Uterus (tissue), 4 donors: ENCODE measurements around the gene ERC2. TPM values are rescaled to one million over a fixed set of nuclear protein-coding genes. Genes with fewer than 3 reads are reported as not detected.

ENCODE experiments used
- DNase-seq, 2 donors: peaks; one replicate each; pipeline ENCODE4 v3.0.0-alpha.2; 2019 to 2020
- H3K27ac ChIP-seq, 2 donors: fragments of 200-600 bp; sonication (generic); 1 replicate in 1 of 2; 2 replicates in 1 of 2; pipeline ENCODE4 v1.5.1; 2016 to 2018
- H3K27me3 ChIP-seq, 2 donors: fragments of 200-600 bp; sonication (generic); one replicate each; pipeline ENCODE4 v1.5.1; 2018 to 2019; ENCODE audit warnings: control low read depth in 1 of 2
- H3K36me3 ChIP-seq, 2 donors: fragments of 200-600 bp; sonication (generic); one replicate each; pipeline ENCODE4 v1.5.1; 2019; ENCODE audit warnings: control low read depth in 1 of 2
- H3K4me1 ChIP-seq, 2 donors: fragments of 200-600 bp; sonication (generic); one replicate each; pipeline ENCODE4 v1.5.1; 2018 to 2019; ENCODE audit warnings: control low read depth in 1 of 2
- H3K4me3 ChIP-seq, 2 donors: fragments of 200-600 bp; sonication (generic); 1 replicate in 1 of 2; 2 replicates in 1 of 2; pipeline ENCODE4 v1.5.1; 2018 to 2019; ENCODE audit warnings: mild to moderate bottlenecking in 1 of 2
- H3K9me3 ChIP-seq, 2 donors: fragments of 200-600 bp; sonication (generic); one replicate each; pipeline ENCODE4 v1.5.1; 2019; ENCODE audit warnings: control low read depth in 1 of 2
- CTCF ChIP-seq, 4 experiments: fragments of 200-600 bp in 2 of 4; fragments of 450-650 bp in 2 of 4; sonication (generic) in 2 of 4; IDR thresholded peaks; one replicate each; pipeline ENCODE4 v1.5.1; 2016 to 2019; ENCODE audit warnings: antibody characterized with exemption in 4 of 4, mild to moderate bottlenecking in 2 of 4, moderate library complexity in 1 of 4
- POLR2A ChIP-seq, 2 donors: fragments of 450-650 bp; IDR thresholded peaks; one replicate each; pipeline ENCODE4 v1.6.1; 2016; ENCODE audit warnings: antibody characterized with exemption in 2 of 2, mild to moderate bottlenecking in 1 of 2, moderate library complexity in 1 of 2
- intact Hi-C: fragments of 100-400 bp; cut with DNase I; formaldehyde crosslinking; loops from one replicate; pipeline ENCODE4 v1.15.1; 2023; ENCODE audit warnings: low total_unique reads
- total RNA-seq, 4 donors: library from RNA; depleted of rRNA in 3 of 4; stranded (reverse); fragments of >200 nt in 3 of 4; gene quantifications; one replicate each; pipeline versions ENCODE4 v1.1.0 to v1.2.4, GENCODE V29; 2014 to 2023
- donor health status: DM: yes; HTN: yes; CAD: no.

Gene ERC2
- total RNA-seq, 4 donors from 2014 or later, result 1.7 to 5.5 TPM; not detected in 2

DNA sequence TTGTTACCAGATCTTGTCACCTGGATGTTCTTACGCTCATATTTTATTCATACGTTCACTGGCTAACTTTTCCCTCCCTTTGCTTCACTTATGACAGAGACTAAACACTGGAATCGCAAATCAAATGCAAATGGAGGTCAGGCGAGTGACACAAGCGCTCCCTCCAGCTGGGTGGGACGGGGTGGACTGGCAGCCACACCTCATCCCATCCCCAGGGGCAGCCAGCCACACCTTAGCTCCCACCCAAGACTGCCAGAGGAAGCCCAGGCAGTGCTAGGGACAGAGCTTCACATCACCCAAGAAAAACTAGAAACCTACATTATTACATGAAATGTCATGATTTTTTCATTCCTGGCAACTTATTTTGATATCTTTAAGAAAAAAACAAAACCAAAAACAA lies 366.2 kb downstream of the ERC2 start:
- H3K27me3 ChIP-seq, result no peaks in the 10 kb centered on the region
- TF ChIP-seq POLR2A (IDR thresholded peaks at IDR 0.05) (no peak), CTCF (IDR thresholded peaks at IDR 0.05) (no peak)
- no peak overlapping the region for H3K4me3 ChIP-seq
- DNase-seq, result no peak
- no peaks in the 10 kb centered on the region for H3K36me3 ChIP-seq
- no peaks in the 10 kb centered on the region for H3K9me3 ChIP-seq
- no peaks in the 10 kb centered on the region for H3K4me1 ChIP-seq
- intact Hi-C loops, result no loop called here
- no peak overlapping the region for H3K27ac ChIP-seq

- Histone ChIP-seq H3K27me3 (no peaks in the 10 kb centered on the region), H3K4me3 (no peak overlapping the region), H3K27ac (no peak overlapping the region), H3K36me3 (no peaks in the 10 kb centered on the region), H3K4me1 (no peaks in the 10 kb centered on the region), H3K9me3 (no peaks in the 10 kb centered on the region)
- TF ChIP-seq POLR2A (IDR thresholded peaks at IDR 0.05) (no peak), CTCF (IDR thresholded peaks at IDR 0.05) (no peak)
- intact Hi-C loops, result no loop called here
- DNase-seq, result no peak
Observed at GRCh38 chr3:56101576-56101975, 366.7 kb downstream of the ERC2 start.

DNA sequence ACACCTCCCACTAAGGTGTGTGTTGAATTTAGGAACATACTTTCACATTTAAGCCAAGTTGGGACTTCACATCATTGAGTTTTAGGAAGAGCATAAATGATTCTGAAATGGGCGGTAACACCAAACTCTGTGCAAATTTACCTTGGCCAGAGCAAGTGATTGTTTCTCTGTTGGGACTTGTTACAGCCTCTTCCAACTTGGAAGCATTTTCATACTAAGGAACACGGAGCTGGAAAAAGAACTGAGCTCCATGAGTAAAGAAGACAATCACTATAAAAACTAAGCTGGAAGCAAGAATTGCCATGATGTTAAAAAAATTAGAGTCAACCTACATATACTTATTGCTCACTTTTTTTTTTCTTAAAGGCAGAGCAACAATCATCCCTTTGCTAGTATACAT lies 371.3 kb downstream of the ERC2 start:
- intact Hi-C loops, result no loop called here
- Histone ChIP-seq H3K27me3 (no peaks in the 10 kb centered on the region), H3K36me3 (no peaks in the 10 kb centered on the region), H3K4me1 (no peaks in the 10 kb centered on the region), H3K9me3 (no peaks in the 10 kb centered on the region), H3K4me3 (no peak overlapping the region), H3K27ac (no peak overlapping the region)
- TF ChIP-seq POLR2A (IDR thresholded peaks at IDR 0.05) (no peak), CTCF (IDR thresholded peaks at IDR 0.05) (no peak)
- no peak for DNase-seq

GRCh38 chr3:56094170-56094569 lies 374.1 kb downstream of the ERC2 start:
- no peaks in the 10 kb centered on the region for H3K9me3 ChIP-seq
- H3K27ac ChIP-seq, result no peak overlapping the region
- H3K4me1 ChIP-seq, result no peaks in the 10 kb centered on the region
- no peaks in the 10 kb centered on the region for H3K36me3 ChIP-seq
- TF ChIP-seq POLR2A (IDR thresholded peaks at IDR 0.05) (no peak), CTCF (IDR thresholded peaks at IDR 0.05) (no peak)
- DNase-seq, result no peak
- H3K27me3 ChIP-seq, result no peaks in the 10 kb centered on the region
- H3K4me3 ChIP-seq, result no peak overlapping the region
- intact Hi-C loops, result no loop called here

DNA sequence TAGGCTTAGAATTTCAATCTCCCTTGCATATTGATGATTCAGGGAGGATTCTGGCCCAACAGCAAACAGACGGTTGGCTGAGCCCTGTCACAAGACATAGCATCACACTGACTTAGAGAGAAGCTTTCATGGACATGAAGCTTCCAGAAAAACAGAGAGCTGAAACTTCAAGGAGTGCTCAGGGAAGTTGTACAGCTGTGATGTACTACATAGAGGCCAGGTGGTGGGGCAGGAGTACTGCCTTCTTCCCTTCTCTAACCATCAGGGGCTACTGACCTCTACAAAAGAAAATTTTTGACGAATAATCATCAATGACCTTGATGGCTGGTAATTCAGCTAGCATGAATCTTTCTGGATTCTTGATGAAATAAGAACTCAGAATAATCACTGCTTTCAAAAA lies 378.5 kb downstream of the ERC2 start:
- intact Hi-C loops, result no loop called here
- Histone ChIP-seq H3K4me3 (no peak overlapping the region), H3K27ac (no peak overlapping the region), H3K27me3 (no peaks in the 10 kb centered on the region), H3K36me3 (no peaks in the 10 kb centered on the region), H3K9me3 (no peaks in the 10 kb centered on the region), H3K4me1 (no peaks in the 10 kb centered on the region)
- DNase-seq, result no peak
- TF ChIP-seq CTCF (IDR thresholded peaks at IDR 0.05) (no peak), POLR2A (IDR thresholded peaks at IDR 0.05) (no peak)
